Peyer's patch (tissue), 4 donors: Measurements from ENCODE around the gene SHROOM1.

Experiments used
- POLR2A ChIP-seq, 2 donors: fragments of 450-650 bp; IDR thresholded peaks; one replicate each; pipeline ENCODE4 v1.5.1; 2017; ENCODE audit warnings: antibody characterized with exemption in 2 of 2, mild to moderate bottlenecking in 2 of 2, moderate library complexity in 2 of 2
- TF ChIP-seq, protein P1 (sequence below), 6 experiments: fragments of 450-650 bp in 4 of 6; fragments of 200-600 bp in 2 of 6; sonication (generic) in 1 of 6; IDR thresholded peaks; one replicate each; pipeline ENCODE4 v1.5.1; 2017 to 2019; ENCODE audit warnings: antibody characterized with exemption in 6 of 6, mild to moderate bottlenecking in 3 of 6, moderate library complexity in 1 of 6

DNA sequence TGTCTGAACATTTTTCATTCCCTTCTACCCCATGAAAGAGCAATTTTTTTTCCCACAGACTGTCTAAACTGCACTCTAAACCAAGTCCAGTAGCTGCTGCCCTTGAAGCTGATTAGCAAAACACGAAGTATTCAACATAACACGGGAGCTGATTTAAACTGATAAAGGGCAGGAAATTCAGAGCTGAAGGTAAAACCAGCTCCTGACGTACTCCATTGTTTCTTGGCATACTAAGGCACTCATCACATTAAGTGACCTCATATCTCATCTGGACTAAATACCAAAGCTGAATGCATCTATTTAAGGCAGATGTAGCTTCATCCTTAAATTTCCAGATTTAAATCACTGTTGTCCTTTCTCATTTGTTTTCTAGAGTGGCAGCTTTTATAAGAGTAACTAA, 23.9 kb upstream of the SHROOM1 start:
- TF ChIP-seq, protein P1, sequence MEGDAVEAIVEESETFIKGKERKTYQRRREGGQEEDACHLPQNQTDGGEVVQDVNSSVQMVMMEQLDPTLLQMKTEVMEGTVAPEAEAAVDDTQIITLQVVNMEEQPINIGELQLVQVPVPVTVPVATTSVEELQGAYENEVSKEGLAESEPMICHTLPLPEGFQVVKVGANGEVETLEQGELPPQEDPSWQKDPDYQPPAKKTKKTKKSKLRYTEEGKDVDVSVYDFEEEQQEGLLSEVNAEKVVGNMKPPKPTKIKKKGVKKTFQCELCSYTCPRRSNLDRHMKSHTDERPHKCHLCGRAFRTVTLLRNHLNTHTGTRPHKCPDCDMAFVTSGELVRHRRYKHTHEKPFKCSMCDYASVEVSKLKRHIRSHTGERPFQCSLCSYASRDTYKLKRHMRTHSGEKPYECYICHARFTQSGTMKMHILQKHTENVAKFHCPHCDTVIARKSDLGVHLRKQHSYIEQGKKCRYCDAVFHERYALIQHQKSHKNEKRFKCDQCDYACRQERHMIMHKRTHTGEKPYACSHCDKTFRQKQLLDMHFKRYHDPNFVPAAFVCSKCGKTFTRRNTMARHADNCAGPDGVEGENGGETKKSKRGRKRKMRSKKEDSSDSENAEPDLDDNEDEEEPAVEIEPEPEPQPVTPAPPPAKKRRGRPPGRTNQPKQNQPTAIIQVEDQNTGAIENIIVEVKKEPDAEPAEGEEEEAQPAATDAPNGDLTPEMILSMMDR (IDR thresholded peaks at IDR 0.05) = no peak
- TF ChIP-seq POLR2A (IDR thresholded peaks at IDR 0.05) = no peak
